Activated CD4-positive, alpha-beta T cell treated with anti-CD3 and anti-CD28 coated beads, Interleukin-2, amount 10 ng/mL, durations not matched to agents 24 days and 14 days (primary cell): Measurements from ENCODE around the gene FIGNL1. TPM values are rescaled to one million over a fixed set of nuclear protein-coding genes. Genes with fewer than 3 reads are reported as not detected.

Experiments used
- DNase-seq: peaks from one replicate; pipeline ENCODE4 v3.0.0; 2022
- H3K27ac Mint-ChIP-seq: one replicate; pipeline ENCODE4 v1.8.0; 2022; ENCODE audit warnings: mild to moderate bottlenecking, mixed read lengths
- H3K27me3 Mint-ChIP-seq: one replicate; pipeline ENCODE4 v1.8.0; 2022; ENCODE audit warnings: mixed read lengths
- H3K36me3 Mint-ChIP-seq: one replicate; pipeline ENCODE4 v1.8.0; 2022; ENCODE audit warnings: low read depth, mild to moderate bottlenecking, mixed read lengths
- H3K4me1 Mint-ChIP-seq: one replicate; pipeline ENCODE4 v1.8.0; 2021; ENCODE audit warnings: mixed read lengths
- H3K4me3 Mint-ChIP-seq: one replicate; pipeline ENCODE4 v1.8.0; 2022; ENCODE audit warnings: mild to moderate bottlenecking, moderate library complexity, mixed read lengths
- H3K9me3 Mint-ChIP-seq: one replicate; pipeline ENCODE4 v1.8.0; 2021; ENCODE audit warnings: mixed read lengths
- intact Hi-C: fragments of 100-400 bp; cut with micrococcal nuclease; formaldehyde crosslinking; loops from one replicate; pipeline ENCODE4 v1.15.1; 2023
- total RNA-seq: library from RNA; stranded (reverse); gene quantifications from 2 replicates; pipeline ENCODE4 v1.2.3, GENCODE V29; 2022

FIGNL1 gene
- total RNA-seq, 1 donor from 2014 or later: 44.7 TPM

DNA sequence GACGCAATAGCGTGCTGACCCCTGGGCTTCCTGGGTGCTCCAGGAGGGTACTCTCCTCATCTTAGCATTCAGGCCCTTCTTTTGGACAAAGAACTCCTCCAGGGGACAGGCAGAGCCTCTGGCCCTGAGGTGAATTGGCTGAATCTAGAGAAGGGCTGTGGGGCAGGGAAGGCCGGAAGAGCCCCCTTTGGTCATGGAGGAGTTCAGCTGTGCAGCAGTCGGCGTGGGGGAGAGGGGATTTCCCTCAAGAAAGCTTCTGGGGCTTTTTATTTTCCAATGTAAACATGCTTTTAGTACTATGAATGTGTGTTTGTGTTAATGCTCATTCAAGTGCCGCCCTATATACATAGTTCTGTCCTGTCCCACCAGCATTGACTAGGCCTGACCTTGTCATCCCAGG is 38.8 kb downstream of the FIGNL1 start:
- Mint-ChIP-seq H3K27me3 (no peaks in the 10 kb centered on the region), H3K27ac (peak overlapping the region; percentile 50), H3K36me3 (peaks cover 4% of the 10 kb centered on the region), H3K9me3 (no peaks in the 10 kb centered on the region), H3K4me3 (no peak overlapping the region), H3K4me1 (peaks cover 54% of the 10 kb centered on the region)
- no peak for DNase-seq
- intact Hi-C loops: no loop called here

DNA sequence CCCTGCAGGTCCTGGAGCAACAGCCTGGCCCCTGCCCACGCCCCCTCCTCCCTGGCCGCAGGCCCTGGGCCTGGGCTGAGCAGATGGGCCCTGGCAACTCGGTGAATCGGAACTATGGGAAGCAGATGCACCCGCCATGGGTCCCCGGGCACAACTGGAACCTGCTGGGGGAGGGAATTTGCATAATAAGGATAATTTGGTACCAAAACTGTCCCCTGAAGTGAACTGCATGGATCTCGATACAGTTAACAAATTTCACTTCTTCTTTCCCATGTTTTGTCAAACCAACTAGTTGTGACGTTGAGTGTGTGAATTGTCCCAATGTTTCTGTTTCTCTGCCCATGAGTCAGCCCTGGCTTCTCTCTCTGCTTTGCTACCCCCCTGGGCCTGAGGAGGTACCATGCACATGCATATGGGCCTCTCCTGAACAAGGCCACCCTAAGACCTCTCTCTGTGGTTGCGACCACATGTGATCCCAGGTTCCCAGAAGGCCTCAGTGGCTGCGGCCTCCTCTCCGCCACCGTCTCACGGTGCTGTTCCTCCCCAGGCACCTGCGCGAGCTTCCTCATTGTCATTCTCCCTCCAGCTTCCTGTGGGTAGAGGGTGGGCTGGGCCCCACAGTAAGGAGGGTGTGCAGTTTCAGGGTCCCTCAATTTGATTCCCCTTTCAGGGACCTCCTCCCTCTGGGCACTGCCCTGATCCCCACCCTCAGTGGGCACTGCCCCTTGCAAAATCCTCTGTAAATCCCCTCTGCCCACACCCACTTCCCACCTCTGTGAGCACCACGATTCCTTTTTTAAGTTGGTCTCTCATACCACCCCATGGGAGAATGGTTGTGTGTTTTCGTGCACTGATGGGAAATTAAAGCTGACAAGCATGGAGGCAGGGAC is 40.0 kb downstream of the FIGNL1 start:
- intact Hi-C loops: no loop called here
- H3K27ac Mint-ChIP-seq: peak overlapping the region; percentile 39
- DNase-seq: no peak
- no peaks in the 10 kb centered on the region for H3K9me3 Mint-ChIP-seq
- H3K36me3 Mint-ChIP-seq: peaks cover 11% of the 10 kb centered on the region
- no peak overlapping the region for H3K4me3 Mint-ChIP-seq
- no peaks in the 10 kb centered on the region for H3K27me3 Mint-ChIP-seq
- H3K4me1 Mint-ChIP-seq: peaks cover 52% of the 10 kb centered on the region

DNA sequence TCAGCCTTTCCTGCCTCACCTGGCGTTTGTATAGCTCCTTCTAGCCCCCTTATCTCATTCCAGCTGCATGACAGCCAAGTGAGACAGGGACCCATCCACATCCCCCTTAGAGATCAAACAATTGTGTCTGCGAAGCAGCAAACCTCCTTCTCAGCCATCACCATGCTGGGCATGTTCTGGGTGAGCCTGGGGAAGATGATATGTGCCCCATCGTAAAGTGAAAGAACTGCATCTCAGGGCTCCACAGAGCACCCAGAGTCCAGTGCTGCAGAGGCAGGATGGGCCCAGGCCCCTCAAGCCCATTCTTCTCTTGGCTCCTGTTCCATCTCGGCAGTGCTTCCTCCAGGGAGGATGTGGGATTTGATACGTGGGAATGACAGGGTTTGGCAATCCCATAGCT is 43.2 kb downstream of the FIGNL1 start:
- H3K27ac Mint-ChIP-seq: peak overlapping the region; percentile 63
- no peaks in the 10 kb centered on the region for H3K27me3 Mint-ChIP-seq
- no peak for DNase-seq
- H3K4me3 Mint-ChIP-seq: no peak overlapping the region
- peaks cover 66% of the 10 kb centered on the region for H3K4me1 Mint-ChIP-seq
- peaks cover 41% of the 10 kb centered on the region for H3K36me3 Mint-ChIP-seq
- H3K9me3 Mint-ChIP-seq: no peaks in the 10 kb centered on the region
- intact Hi-C loops: no loop called here

DNA sequence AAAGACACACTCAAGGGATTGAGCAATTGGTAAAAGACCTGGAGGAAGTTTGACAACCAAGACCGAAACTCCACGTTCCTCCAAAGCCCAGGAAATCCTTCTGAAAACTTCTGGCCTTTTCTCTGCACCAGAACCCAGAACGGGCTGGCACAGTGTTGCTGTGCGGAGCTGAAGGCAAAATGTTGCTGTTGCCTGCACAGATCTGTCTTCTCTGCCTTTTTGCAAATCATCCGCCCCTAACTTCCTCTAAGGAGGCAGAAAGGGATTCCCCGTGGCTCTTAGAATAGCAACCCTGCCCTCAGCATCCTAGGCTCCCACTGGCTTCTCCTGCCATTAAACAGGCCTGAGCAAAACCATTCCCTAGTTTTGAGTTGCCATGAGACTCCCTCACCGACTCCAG is 44.9 kb downstream of the FIGNL1 start:
- Mint-ChIP-seq H3K36me3 (peaks cover 58% of the 10 kb centered on the region), H3K27ac (peak overlapping the region; percentile 69), H3K4me1 (peaks cover 64% of the 10 kb centered on the region), H3K4me3 (no peak overlapping the region), H3K9me3 (no peaks in the 10 kb centered on the region), H3K27me3 (no peaks in the 10 kb centered on the region)
- DNase-seq: no peak
- intact Hi-C loops: no loop called here

DNA sequence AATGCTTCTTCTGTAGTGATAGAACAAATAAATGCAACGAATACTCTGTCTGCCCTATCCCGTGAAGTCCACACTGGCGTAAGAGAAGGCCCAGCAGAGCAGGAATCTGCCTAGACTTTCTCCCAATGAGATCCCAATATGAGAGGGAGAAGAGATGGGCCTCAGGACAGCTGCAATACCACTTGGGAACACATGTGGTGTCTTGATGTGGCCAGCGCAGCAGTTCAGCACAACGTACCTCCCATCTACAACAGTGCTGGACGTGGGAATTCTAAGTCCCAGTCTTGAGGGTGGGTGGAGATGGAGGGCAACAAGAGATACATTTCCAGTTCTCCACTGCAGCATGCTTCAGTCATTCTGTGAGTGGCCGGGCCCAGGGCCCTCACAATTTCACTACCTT is 45.8 kb downstream of the FIGNL1 start:
- Mint-ChIP-seq H3K4me1 (peaks cover 58% of the 10 kb centered on the region), H3K9me3 (no peaks in the 10 kb centered on the region), H3K27me3 (no peaks in the 10 kb centered on the region), H3K4me3 (no peak overlapping the region), H3K27ac (peak overlapping the region; percentile 27), H3K36me3 (peaks cover 66% of the 10 kb centered on the region)
- no peak for DNase-seq
- intact Hi-C loops: no loop called here

DNA sequence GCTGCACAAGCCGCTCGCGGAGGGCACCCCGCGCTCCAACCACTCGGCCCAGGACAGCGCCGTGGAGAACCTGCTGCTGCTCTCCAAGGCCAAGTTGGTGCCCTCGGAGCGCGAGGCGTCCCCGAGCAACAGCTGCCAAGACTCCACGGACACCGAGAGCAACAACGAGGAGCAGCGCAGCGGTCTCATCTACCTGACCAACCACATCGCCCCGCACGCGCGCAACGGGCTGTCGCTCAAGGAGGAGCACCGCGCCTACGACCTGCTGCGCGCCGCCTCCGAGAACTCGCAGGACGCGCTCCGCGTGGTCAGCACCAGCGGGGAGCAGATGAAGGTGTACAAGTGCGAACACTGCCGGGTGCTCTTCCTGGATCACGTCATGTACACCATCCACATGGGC is 50.0 kb downstream of the FIGNL1 start:
- Mint-ChIP-seq H3K4me1 (peaks cover 57% of the 10 kb centered on the region), H3K9me3 (no peaks in the 10 kb centered on the region), H3K27ac (no peak overlapping the region), H3K36me3 (peaks cover 79% of the 10 kb centered on the region), H3K4me3 (no peak overlapping the region), H3K27me3 (no peaks in the 10 kb centered on the region)
- DNase-seq: no peak
- intact Hi-C loops: no loop called here

DNA sequence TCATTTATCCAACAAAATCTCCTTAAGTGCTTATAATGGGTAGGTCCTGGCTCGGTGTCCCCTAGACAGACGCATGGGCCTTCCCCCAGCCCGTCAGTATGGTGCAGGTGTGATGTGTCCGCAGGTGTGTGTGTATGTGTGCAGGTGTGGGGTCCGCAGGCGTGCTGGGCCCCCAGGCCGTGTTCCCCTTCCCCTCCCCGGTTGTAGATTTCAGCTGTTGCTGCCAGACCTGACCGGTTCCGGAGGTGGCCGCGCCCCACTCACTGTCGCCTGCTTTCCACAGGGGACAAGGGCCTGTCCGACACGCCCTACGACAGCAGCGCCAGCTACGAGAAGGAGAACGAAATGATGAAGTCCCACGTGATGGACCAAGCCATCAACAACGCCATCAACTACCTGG is 50.5 kb downstream of the FIGNL1 start:
- H3K4me1 Mint-ChIP-seq: peaks cover 56% of the 10 kb centered on the region
- no peak for DNase-seq
- no peaks in the 10 kb centered on the region for H3K27me3 Mint-ChIP-seq
- H3K36me3 Mint-ChIP-seq: peaks cover 77% of the 10 kb centered on the region
- no peak overlapping the region for H3K27ac Mint-ChIP-seq
- H3K9me3 Mint-ChIP-seq: no peaks in the 10 kb centered on the region
- intact Hi-C loops: loop anchor here (5.0 kb wide), 1 partner anchor 433 kb away; no protein-coding TSS in a partner anchor
- H3K4me3 Mint-ChIP-seq: no peak overlapping the region

DNA sequence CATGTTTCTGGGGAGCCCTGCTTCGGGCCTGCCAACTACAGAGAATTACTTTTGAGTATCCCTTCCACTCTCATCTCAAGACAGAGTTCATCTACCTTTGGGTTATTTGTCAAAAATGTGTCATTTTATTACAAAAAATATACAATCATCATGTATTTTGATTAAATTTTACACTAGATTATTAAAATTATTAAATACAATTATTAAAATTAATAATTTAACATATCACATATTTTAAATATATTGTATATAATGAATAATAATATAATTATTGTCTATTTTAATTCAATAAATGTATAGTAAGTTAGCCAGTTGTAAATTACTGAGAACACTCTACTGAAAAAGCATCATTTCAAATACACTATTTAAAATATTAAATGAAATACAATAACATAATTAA is 50.9 kb downstream of the FIGNL1 start:
- no peaks in the 10 kb centered on the region for H3K9me3 Mint-ChIP-seq
- no peak for DNase-seq
- no peak overlapping the region for H3K4me3 Mint-ChIP-seq
- peaks cover 58% of the 10 kb centered on the region for H3K4me1 Mint-ChIP-seq
- no peaks in the 10 kb centered on the region for H3K27me3 Mint-ChIP-seq
- intact Hi-C loops: loop anchor here (5.0 kb wide), 1 partner anchor 433 kb away; no protein-coding TSS in a partner anchor
- peaks cover 76% of the 10 kb centered on the region for H3K36me3 Mint-ChIP-seq
- no peak overlapping the region for H3K27ac Mint-ChIP-seq

DNA sequence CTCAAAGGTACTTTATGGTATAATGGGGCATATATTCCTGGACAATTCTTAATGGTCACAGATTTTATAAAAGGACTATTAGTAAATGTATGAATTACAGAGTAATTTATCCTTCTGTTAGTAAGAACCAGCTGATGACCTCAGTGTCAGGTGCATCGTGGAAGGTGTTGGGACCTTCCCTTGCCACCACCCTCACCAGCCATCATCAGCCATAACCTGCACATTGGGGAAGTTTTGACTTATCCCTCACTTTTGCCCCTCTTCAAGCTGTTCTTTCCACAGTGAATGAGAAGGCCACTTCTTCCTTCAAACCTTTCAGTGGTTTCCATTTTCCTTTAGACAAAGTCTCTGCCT is 52.2 kb downstream of the FIGNL1 start:
- peak; percentile 58 for DNase-seq
- peak overlapping the region; percentile 97 for H3K27ac Mint-ChIP-seq
- H3K27me3 Mint-ChIP-seq: no peaks in the 10 kb centered on the region
- intact Hi-C loops: loop anchor here (1.0 to 5.0 kb wide), 9 partner anchors 20 to 434 kb away; no protein-coding TSS in a partner anchor
- H3K4me3 Mint-ChIP-seq: peak overlapping the region; percentile 82
- peaks cover 76% of the 10 kb centered on the region for H3K36me3 Mint-ChIP-seq
- peaks cover 60% of the 10 kb centered on the region for H3K4me1 Mint-ChIP-seq
- H3K9me3 Mint-ChIP-seq: no peaks in the 10 kb centered on the region

DNA sequence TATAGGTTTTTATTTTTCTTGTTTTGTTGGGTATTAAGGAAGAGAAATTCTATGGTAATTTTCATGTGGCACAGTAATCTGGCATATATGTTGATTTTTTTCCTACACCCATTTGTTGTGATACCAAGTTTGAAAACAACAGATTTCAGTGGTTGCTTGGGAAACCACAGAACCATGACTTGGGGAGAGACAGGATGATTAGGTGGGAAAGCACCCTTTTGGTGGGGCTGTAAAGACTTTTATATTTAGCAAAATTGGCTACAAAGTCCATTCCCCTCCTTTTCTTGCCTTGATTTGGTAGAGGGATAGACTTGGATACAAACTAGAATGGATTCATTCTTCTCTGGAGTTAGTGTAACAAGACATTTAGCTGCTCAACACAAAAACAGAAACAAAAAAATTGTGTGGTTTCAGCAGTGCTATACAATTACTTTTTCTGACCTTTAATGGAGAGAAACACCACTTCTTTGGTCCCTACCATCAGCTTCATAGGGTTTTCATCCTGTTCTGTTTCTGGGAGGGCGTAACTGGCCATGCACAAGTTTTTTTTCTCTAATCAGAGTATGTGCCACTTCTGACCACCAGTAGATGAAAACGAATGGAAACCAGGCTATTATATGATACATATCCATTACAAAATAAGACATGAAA is 52.7 kb downstream of the FIGNL1 start:
- peak overlapping the region; percentile 97 for H3K27ac Mint-ChIP-seq
- no peaks in the 10 kb centered on the region for H3K9me3 Mint-ChIP-seq
- peak overlapping the region; percentile 82 for H3K4me3 Mint-ChIP-seq

DNA sequence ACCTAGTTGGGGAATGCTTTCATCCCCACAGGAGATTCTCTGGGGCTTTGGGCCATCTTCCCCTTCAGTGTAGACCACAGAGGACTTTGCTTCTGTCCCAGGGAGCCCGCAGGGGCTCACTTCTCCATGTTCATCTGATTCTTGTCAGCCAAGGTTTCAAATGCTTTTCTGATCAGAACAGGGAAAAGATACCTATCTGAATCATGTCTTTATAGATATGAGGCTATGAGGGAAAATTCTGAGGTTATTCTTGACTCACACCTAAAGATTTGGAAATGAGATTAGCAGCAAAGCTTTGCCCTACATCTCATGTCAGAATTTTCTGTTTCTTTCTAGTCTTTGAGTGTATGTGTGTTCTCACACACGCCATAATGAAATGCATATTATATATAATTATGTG is 53.3 kb downstream of the FIGNL1 start:
- H3K36me3 Mint-ChIP-seq: peaks cover 76% of the 10 kb centered on the region
- peak; percentile 76 for DNase-seq
- peak overlapping the region; percentile 97 for H3K27ac Mint-ChIP-seq
- H3K9me3 Mint-ChIP-seq: no peaks in the 10 kb centered on the region
- intact Hi-C loops: loop anchor here (1.0 to 5.0 kb wide), 9 partner anchors 21 to 435 kb away; no protein-coding TSS in a partner anchor
- H3K27me3 Mint-ChIP-seq: no peaks in the 10 kb centered on the region
- peak overlapping the region; percentile 82 for H3K4me3 Mint-ChIP-seq
- H3K4me1 Mint-ChIP-seq: peaks cover 69% of the 10 kb centered on the region

More for the DNA sequence above, 52.7 kb downstream of the FIGNL1 start:
- Mint-ChIP-seq H3K27me3 (no peaks in the 10 kb centered on the region), H3K36me3 (peaks cover 76% of the 10 kb centered on the region), H3K4me1 (peaks cover 63% of the 10 kb centered on the region)
- peak; percentile 87 for DNase-seq
- intact Hi-C loops: loop anchor here (1.0 to 5.0 kb wide), 9 partner anchors 21 to 435 kb away; no protein-coding TSS in a partner anchor

DNA sequence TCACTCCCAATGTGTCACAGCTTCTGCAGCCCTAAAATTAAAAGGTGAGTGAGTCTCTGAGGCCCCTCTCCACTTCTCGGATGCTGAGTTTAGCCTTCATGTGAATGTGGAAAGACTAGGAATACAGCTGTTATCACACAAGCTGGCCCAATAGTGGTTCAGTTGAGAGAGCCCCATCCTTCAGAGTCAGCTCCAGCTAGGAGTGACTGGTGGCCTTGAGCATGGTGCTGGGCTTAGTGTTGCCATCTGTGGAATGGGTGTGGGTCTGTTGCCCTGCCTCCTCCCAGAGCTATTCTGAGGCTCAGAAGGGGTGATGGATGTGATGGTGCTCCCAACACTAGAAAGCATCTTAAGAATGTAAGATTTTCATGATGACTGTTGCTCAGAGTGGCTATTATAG is 55.8 kb downstream of the FIGNL1 start:
- intact Hi-C loops: no loop called here
- no peak for DNase-seq
- no peaks in the 10 kb centered on the region for H3K27me3 Mint-ChIP-seq
- no peaks in the 10 kb centered on the region for H3K9me3 Mint-ChIP-seq
- peaks cover 84% of the 10 kb centered on the region for H3K4me1 Mint-ChIP-seq
- peak overlapping the region; percentile 97 for H3K27ac Mint-ChIP-seq
- H3K36me3 Mint-ChIP-seq: peaks cover 78% of the 10 kb centered on the region
- peak overlapping the region; percentile 82 for H3K4me3 Mint-ChIP-seq
